Peyer's patch (tissue), 4 donors: ENCODE data around the gene AR.

ENCODE experiments used
- CTCF ChIP-seq, 6 experiments: fragments of 450-650 bp in 4 of 6; fragments of 200-600 bp in 2 of 6; sonication (generic) in 1 of 6; IDR thresholded peaks; one replicate each; pipeline ENCODE4 v1.5.1; 2017 to 2019; ENCODE audit warnings: antibody characterized with exemption in 6 of 6, mild to moderate bottlenecking in 3 of 6, moderate library complexity in 1 of 6
- POLR2A ChIP-seq, 2 donors: fragments of 450-650 bp; IDR thresholded peaks; one replicate each; pipeline ENCODE4 v1.5.1; 2017; ENCODE audit warnings: antibody characterized with exemption in 2 of 2, mild to moderate bottlenecking in 2 of 2, moderate library complexity in 2 of 2

GRCh38 chrX:67684136-67684535 lies 140.3 kb downstream of the AR start:
- TF ChIP-seq CTCF (IDR thresholded peaks at IDR 0.05) (no peak), POLR2A (IDR thresholded peaks at IDR 0.05) (no peak)
